KMS-11 (cell line): ENCODE data around the gene SSBP2.
"Not testable (repeated sequence)": the region's sequence is repeated elsewhere in the genome, so short reads cannot be mapped to it uniquely, and the experiment has no call there.

Experiments
- H2AFZ ChIP-seq: fragments of 200-600 bp; sonication (generic); 2 replicates; pipeline ENCODE4 v1.6.1; 2016; ENCODE audit warnings: antibody characterized with exemption, mixed run types, low read depth
- H3K27ac ChIP-seq: fragments of 200-600 bp; sonication (generic); 2 replicates; pipeline ENCODE4 v1.6.1; 2016; ENCODE audit warnings: mild to moderate bottlenecking, mixed run types
- H3K27me3 ChIP-seq: fragments of 200-600 bp; sonication (generic); 2 replicates; pipeline ENCODE4 v1.6.1; 2017; ENCODE audit warnings: mild to moderate bottlenecking, low read depth, mixed run types, moderate library complexity; ENCODE audit not compliant: insufficient read depth
- H3K36me3 ChIP-seq: fragments of 200-600 bp; sonication (generic); 2 replicates; pipeline ENCODE4 v1.6.1; 2017; ENCODE audit warnings: mild to moderate bottlenecking, mixed run types; ENCODE audit not compliant: insufficient read depth
- H3K4me1 ChIP-seq: fragments of 200-600 bp; sonication (generic); 2 replicates; pipeline ENCODE4 v1.6.1; 2016; ENCODE audit warnings: mild to moderate bottlenecking, low read depth, mixed run types; ENCODE audit not compliant: poor library complexity, severe bottlenecking
- H3K4me2 ChIP-seq: fragments of 200-600 bp; sonication (generic); 2 replicates; pipeline ENCODE4 v1.7.0; 2016; ENCODE audit warnings: mild to moderate bottlenecking, mixed run types
- H3K4me3 ChIP-seq: fragments of 200-600 bp; sonication (generic); IDR thresholded peaks from 2 replicates; pipeline ENCODE4 v1.6.1; 2017; ENCODE audit warnings: low read depth, low read length, mixed read lengths; ENCODE audit not compliant: insufficient read depth
- H3K79me2 ChIP-seq: fragments of 200-600 bp; sonication (generic); 2 replicates; pipeline ENCODE4 v1.6.1; 2016; ENCODE audit warnings: low read depth, mixed run types; ENCODE audit not compliant: insufficient read depth
- H3K9ac ChIP-seq: fragments of 200-600 bp; sonication (generic); 2 replicates; pipeline ENCODE4 v1.6.1; 2016; ENCODE audit warnings: mild to moderate bottlenecking, mixed run types
- H4K20me1 ChIP-seq: fragments of 200-600 bp; sonication (generic); 2 replicates; pipeline ENCODE4 v1.6.1; 2016; ENCODE audit warnings: mild to moderate bottlenecking, mixed run types; ENCODE audit not compliant: insufficient read depth
- TF ChIP-seq, protein P1 (sequence below): fragments of 200-600 bp; sonication (generic); conservative IDR thresholded peaks from 2 replicates; pipeline ENCODE4 v1.6.1; 2017; ENCODE audit warnings: low read depth, mild to moderate bottlenecking, antibody characterized with exemption, low read length, moderate library complexity, mixed read lengths

SSBP2 gene

GRCh38 chr5:81513473-81513872 lies 237.4 kb downstream of the SSBP2 start:
- Histone ChIP-seq H3K36me3 (no peaks in the 10 kb centered on the region), H3K4me1 (peaks cover 37% of the 10 kb centered on the region), H3K27me3 (no peaks in the 10 kb centered on the region), H3K27ac (no peak overlapping the region), H3K4me2 (no peak overlapping the region), H3K79me2 (no peaks in the 10 kb centered on the region), H3K9ac (no peak overlapping the region), H4K20me1 (no peaks in the 10 kb centered on the region), H2AFZ (no peak overlapping the region), H3K4me3 (no peak overlapping the region)
- TF ChIP-seq, protein P1, sequence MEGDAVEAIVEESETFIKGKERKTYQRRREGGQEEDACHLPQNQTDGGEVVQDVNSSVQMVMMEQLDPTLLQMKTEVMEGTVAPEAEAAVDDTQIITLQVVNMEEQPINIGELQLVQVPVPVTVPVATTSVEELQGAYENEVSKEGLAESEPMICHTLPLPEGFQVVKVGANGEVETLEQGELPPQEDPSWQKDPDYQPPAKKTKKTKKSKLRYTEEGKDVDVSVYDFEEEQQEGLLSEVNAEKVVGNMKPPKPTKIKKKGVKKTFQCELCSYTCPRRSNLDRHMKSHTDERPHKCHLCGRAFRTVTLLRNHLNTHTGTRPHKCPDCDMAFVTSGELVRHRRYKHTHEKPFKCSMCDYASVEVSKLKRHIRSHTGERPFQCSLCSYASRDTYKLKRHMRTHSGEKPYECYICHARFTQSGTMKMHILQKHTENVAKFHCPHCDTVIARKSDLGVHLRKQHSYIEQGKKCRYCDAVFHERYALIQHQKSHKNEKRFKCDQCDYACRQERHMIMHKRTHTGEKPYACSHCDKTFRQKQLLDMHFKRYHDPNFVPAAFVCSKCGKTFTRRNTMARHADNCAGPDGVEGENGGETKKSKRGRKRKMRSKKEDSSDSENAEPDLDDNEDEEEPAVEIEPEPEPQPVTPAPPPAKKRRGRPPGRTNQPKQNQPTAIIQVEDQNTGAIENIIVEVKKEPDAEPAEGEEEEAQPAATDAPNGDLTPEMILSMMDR, result no peak

DNA sequence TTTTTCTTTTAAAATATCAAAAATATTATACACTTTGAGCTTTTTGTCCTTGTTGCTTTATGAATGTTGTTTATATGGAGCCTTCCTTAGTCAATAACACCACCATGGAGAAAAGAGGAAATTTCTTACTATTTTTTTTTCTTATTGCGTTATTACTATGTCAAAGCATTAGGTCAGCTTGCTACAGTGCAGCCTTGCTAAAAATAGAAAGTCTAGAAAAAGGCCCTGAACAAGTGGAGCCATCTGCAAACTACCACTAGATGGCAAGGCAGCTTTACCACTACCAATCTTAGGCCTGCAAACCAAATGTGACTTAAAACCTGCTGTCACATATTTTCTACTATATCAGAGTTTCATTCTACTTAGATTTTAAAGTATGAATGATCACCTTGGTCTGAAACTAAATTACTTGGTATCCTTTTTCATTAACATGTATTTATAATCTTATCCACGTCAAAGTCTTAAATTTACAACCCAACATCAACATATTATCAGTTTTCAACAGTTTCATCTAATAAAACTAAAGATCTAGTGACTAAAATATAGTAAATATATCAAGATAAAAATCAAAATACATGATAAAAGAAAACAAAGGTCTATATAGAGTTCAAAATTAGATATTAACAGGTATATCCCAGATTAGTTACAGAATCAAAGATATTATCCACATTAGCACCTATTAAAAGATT lies 243.9 kb downstream of the SSBP2 start:
- H3K27ac ChIP-seq, result no peak overlapping the region
- H3K36me3 ChIP-seq, result no peaks in the 10 kb centered on the region

DNA sequence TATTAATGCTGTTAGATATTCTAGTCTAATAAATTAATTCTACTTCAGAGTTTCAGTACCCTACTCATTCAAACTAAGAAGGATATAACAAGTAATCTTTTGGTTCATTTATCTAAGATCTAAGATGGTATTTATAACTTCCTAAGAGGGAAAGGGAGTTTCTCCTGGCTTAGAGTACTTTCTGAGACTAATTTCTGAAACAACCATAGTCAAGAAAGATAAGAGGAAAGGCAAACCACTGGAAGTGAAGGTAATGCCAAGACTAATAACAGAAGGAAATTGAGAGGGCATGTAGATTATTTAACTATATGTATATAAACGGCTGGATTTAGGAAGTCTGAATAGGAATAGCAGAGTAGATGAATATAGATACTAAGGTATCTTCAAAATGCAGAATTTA lies 244.5 kb downstream of the SSBP2 start:
- Histone ChIP-seq H3K4me2 (peak overlapping the region; percentile 26), H3K4me1 (peaks cover 35% of the 10 kb centered on the region), H3K9ac (no peak overlapping the region), H3K27me3 (no peaks in the 10 kb centered on the region), H2AFZ (no peak overlapping the region), H4K20me1 (peaks cover 5% of the 10 kb centered on the region; the same call in 1 of the 2 replicates), H3K36me3 (no peaks in the 10 kb centered on the region), H3K4me3 (no peak overlapping the region), H3K79me2 (no peaks in the 10 kb centered on the region), H3K27ac (no peak overlapping the region)
- TF ChIP-seq, protein P1, result no peak

More for the DNA sequence above, 243.9 kb downstream of the SSBP2 start:
- Histone ChIP-seq H3K9ac (no peak overlapping the region), H3K4me3 (no peak overlapping the region), H4K20me1 (peaks cover 5% of the 10 kb centered on the region; the same call in 1 of the 2 replicates), H3K27me3 (no peaks in the 10 kb centered on the region), H3K4me1 (peaks cover 35% of the 10 kb centered on the region), H3K4me2 (peak overlapping the region; percentile 41), H3K79me2 (no peaks in the 10 kb centered on the region), H2AFZ (no peak overlapping the region)
- TF ChIP-seq, protein P1, result peak; percentile 78

GRCh38 chr5:81505672-81506071 lies 245.2 kb downstream of the SSBP2 start:
- Histone ChIP-seq H3K27me3 (no peaks in the 10 kb centered on the region), H3K4me3 (no peak overlapping the region), H3K9ac (no peak overlapping the region), H2AFZ (no peak overlapping the region), H4K20me1 (peaks cover 5% of the 10 kb centered on the region; the same call in 1 of the 2 replicates), H3K79me2 (no peaks in the 10 kb centered on the region), H3K36me3 (no peaks in the 10 kb centered on the region), H3K27ac (no peak overlapping the region), H3K4me1 (peaks cover 35% of the 10 kb centered on the region), H3K4me2 (peak overlapping the region; percentile 35; the same call in 1 of the 2 replicates)
- TF ChIP-seq, protein P1, result no peak

DNA sequence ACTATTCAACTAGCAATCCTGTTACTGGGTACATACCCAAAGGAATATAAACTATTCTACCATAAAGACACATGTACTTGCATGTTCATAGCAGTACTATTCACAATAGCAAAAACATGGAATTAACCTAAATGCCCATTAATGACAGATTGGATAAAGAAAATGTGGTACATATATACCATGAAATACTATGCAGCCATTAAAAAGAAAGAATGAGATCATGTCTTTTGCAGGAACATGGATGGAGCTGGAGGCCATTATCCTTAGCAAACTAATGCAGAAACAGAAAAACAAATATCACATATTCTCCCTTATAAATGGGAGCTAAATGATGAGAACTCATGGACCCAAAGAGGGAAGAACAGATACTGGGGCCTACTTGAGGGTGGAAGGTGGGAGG lies 247.3 kb downstream of the SSBP2 start:
- H4K20me1 ChIP-seq, result not testable (repeated sequence)

More for the DNA sequence above, 247.3 kb downstream of the SSBP2 start:
- not testable (repeated sequence) for H3K9ac ChIP-seq, H3K27me3 ChIP-seq, H3K27ac ChIP-seq, H3K36me3 ChIP-seq, H2AFZ ChIP-seq, H3K4me3 ChIP-seq, H3K4me2 ChIP-seq, H3K79me2 ChIP-seq
- peaks cover 35% of the 10 kb centered on the region for H3K4me1 ChIP-seq
